Right lobe of liver (tissue), 4 donors: ENCODE measurements around the gene MACROD2.

Source experiments
- CTCF ChIP-seq, 4 donors: fragments of 200-600 bp in 3 of 4; fragments of 450-650 bp in 1 of 4; IDR thresholded peaks; one replicate each; pipeline versions ENCODE4 v1.5.1 to v1.8.0; 2016 to 2022; ENCODE audit warnings: antibody characterized with exemption in 4 of 4, mild to moderate bottlenecking in 2 of 4
- POLR2A ChIP-seq: fragments of 450-650 bp; IDR thresholded peaks from one replicate; pipeline ENCODE4 v1.6.1; 2017; ENCODE audit warnings: antibody characterized with exemption, mild to moderate bottlenecking
- donor health status: DM: no; HTN: no; CAD: no.
- donor health status: DM: no; HTN: no; CAD: no.
- donor health status: DM: no; HTN: yes; CAD: no.

GRCh38 chr20:15047042-15047441 lies 1051.7 kb downstream of the MACROD2 start:
- TF ChIP-seq CTCF (IDR thresholded peaks at IDR 0.05) (no peak), POLR2A (no peak)
